LNCAP (cell line): Measurements from ENCODE around the gene EEFSEC.
A peak's percentile ranks its signal among the peaks of the same experiment; 100 is the strongest.

Experiments
- TF ChIP-seq, protein P1 (sequence below): fragments of 450-650 bp; IDR thresholded peaks from 2 replicates; pipeline ENCODE4 v1.5.1; 2017; ENCODE audit warnings: mild to moderate bottlenecking

EEFSEC gene

DNA sequence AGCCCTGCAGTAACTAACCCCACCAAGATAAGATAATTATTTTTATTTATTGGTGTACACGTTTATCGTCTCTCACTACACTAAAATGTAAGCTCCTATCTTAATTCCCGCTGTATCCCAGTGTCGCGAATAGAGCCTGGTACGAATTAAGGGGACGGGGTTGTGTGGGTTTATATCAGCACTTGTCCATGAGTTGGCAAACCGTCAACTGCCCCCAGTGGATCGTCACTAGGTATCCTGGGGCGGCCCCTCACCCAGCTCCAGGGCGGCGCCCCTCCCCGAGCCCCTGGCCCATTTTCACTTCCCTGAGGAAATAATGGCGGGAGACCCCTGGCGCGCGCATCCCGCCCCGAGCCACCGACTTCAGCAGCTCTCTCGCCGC, 30.1 kb upstream of the EEFSEC start:
- TF ChIP-seq, protein P1, sequence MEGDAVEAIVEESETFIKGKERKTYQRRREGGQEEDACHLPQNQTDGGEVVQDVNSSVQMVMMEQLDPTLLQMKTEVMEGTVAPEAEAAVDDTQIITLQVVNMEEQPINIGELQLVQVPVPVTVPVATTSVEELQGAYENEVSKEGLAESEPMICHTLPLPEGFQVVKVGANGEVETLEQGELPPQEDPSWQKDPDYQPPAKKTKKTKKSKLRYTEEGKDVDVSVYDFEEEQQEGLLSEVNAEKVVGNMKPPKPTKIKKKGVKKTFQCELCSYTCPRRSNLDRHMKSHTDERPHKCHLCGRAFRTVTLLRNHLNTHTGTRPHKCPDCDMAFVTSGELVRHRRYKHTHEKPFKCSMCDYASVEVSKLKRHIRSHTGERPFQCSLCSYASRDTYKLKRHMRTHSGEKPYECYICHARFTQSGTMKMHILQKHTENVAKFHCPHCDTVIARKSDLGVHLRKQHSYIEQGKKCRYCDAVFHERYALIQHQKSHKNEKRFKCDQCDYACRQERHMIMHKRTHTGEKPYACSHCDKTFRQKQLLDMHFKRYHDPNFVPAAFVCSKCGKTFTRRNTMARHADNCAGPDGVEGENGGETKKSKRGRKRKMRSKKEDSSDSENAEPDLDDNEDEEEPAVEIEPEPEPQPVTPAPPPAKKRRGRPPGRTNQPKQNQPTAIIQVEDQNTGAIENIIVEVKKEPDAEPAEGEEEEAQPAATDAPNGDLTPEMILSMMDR = no peak

DNA sequence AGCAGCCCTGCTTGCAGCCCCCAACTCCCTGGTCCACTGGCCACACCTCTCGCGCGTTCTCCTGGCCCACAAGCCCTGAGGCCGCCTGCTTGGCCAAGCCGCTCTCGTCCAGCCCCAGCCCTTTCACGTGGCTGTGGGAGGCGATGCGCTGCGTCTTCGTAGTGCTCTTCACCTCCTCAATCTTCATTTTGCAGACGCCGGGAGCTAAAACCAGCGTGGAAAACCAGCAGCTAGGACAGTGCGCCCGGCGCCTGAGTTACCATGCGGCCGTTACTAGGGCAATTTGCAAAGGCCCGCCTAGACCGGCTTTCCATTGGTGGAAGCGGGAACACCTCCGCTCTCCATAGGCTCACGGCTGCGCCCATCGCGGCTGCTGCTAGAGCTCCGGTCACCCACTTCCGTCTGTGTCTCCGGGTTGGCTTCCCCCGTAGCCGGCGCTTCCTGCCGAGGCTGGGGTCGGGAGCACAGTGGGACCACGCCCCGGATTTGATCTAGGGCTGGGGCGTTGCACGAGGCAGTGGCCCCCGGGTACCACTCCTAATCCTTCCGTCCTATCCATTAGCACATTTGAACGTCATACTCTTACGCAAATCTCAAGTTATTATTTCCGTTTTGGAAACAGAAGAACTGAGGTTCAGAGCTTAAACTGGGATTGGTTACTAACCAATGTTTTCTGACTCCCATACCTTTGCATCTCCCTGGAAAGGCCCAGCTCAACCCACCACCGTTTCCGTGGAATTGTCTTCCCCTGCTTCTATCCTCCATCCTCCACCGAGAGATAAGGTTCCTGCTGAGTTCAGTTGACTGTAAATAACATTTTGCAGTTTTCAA, 29.5 kb upstream of the EEFSEC start, which contains the start of gene RUVBL1:
RUVBL1 (minus strand) TSS at position 275 of the 831 bp plus-strand sequence; CDS start at position 187, 88 bp downstream.
- TF ChIP-seq, protein P1 = no peak

DNA sequence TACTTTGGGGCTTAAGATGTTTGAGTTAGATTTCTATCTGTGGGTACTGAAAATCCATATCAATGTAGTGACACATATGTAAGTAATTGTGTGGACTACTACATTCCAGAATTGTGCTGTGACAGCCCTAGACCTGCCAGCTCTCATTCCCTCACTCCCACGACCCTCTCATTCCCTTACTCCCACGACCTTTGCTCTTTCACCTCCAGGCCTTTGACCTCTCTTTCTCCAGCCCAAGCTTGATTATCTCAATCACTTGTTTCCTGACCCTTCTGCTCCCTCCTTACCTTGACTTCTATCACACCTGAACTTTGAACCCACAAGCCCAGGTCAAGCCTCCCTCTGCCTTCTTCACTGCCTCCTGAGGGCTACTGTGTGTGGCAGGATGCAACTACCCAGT, 26.0 kb upstream of the EEFSEC start:
- TF ChIP-seq, protein P1 = no peak

DNA sequence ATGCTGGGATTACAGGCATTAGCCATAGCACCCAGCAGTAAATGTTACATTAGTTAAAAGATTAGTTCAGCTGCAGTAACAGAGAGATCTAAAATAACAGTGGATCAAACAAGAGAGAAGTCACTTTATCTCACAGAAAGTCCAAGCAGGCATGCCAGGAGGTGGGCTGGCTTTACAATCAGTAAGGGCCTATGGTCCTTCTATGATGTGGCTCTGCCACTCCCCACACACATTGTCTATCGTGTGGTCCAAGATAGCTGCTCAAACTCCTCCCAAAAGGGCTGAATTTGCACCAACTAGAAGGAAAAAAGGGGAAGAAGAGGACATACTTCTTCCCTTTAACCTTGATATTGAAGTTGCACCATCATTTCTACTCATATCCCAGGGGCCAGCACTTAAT, 25.0 kb upstream of the EEFSEC start:
- TF ChIP-seq, protein P1 = no peak

DNA sequence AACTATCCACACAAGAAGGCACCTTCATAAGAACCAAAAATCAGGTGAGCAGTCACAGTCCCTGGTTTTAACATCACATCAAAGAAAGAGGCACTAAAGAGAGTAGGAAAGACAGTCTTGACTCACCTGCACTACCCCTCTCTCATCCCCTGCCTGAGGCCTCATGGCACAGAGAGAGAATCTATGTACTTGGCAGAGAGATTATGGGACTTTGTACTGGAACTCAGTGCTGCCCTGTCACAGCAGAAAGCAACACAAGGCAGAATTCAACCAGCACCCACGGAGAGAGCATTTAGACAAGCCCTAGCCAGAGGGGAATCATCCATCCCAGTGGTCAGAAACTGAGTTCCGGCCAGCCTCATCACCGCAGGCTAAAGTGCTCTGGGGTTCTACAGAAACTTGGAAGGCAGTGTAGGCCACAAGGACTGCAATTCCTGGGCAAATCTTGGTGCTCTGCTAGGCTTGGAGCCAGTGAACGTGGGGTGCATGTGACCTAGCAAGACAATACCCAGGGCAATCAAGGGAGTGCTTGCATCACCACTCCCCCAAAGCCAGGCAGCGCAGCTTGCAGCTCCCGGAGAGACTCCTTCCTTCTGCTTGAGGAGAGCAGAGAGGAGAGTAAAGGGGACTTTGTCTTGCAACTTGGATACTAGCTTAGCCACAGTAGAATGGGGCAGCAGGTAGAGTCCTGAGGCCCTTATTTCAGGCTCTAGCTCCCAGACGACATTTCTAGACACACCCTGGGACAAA, 21.2 kb upstream of the EEFSEC start:
- TF ChIP-seq, protein P1 = no peak

DNA sequence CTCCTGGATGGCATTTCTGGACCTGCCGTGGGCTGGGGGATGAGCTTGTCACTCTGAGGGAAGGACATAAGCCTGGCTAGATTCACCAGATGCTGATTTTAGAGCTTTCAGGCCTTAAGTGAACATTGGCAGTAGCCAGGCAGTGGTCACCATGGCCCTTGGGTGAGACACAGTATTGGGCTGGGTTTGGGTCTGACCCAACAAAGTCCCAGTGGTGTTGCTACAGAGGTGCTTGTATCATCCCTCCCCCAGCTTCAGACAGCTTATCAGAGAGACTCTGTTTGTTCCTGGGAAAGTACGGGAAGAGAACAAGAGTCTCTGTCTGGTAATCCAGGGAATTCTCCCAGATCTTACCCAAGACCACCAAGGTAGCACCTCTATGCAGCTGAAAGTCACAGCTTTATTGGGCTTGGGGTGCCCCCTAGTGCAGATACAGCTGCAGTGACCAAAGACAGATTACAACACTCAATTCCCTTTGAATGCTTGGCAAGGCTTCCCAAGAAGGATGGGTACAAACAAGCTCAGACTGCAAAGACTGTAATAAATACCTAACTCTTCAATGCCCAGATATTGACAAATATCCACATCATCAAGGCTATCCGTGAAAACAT, 19.9 kb upstream of the EEFSEC start:
- TF ChIP-seq, protein P1 = peak; percentile 63; the same call in 1 of the 2 replicates

DNA sequence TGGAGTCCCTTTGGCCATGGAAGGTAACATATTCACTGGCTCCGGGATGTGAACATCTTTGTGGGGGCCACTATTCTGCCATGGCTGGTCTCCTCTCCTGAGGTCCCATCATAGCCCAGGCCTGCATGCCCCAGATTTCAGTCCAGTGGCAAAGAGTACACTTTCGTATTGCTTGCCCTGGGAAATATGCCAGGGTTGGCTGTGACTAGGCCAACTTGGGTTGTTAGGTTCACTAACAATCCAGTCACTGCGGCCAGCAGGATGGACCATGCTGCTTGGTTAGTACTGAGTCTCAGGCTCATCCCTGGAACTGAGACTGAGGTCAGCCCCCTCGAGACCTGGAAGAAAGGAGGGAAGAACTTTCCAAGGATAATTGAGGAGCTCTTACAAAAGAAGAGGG, 9.8 kb upstream of the EEFSEC start:
- TF ChIP-seq, protein P1 = no peak
